Measurements from ENCODE around the gene SEC61A1. TPM values are rescaled to one million over a fixed set of nuclear protein-coding genes. Genes with fewer than 3 reads are reported as not detected.
A peak's percentile ranks its signal among the peaks of the same experiment; 100 is the strongest.

Gene SEC61A1
- total RNA-seq, 1 donor from 2014 or later: 176 TPM

- Mint-ChIP-seq H3K4me1 (ENCODE audit: low read depth) (peaks cover 2% of the 10 kb centered on the region), H3K27ac (no peak overlapping the region), H3K9me3 (ENCODE audit: low read depth) (no peaks in the 10 kb centered on the region), H3K36me3 (ENCODE audit: insufficient read depth) (no peaks in the 10 kb centered on the region), H3K4me3 (ENCODE audit: low read depth) (no peak overlapping the region), H3K27me3 (peaks cover 23% of the 10 kb centered on the region)
- TF ChIP-seq, protein P1, sequence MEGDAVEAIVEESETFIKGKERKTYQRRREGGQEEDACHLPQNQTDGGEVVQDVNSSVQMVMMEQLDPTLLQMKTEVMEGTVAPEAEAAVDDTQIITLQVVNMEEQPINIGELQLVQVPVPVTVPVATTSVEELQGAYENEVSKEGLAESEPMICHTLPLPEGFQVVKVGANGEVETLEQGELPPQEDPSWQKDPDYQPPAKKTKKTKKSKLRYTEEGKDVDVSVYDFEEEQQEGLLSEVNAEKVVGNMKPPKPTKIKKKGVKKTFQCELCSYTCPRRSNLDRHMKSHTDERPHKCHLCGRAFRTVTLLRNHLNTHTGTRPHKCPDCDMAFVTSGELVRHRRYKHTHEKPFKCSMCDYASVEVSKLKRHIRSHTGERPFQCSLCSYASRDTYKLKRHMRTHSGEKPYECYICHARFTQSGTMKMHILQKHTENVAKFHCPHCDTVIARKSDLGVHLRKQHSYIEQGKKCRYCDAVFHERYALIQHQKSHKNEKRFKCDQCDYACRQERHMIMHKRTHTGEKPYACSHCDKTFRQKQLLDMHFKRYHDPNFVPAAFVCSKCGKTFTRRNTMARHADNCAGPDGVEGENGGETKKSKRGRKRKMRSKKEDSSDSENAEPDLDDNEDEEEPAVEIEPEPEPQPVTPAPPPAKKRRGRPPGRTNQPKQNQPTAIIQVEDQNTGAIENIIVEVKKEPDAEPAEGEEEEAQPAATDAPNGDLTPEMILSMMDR (IDR thresholded peaks at IDR 0.05; ENCODE audit: unreplicated experiment): no peak
- no peak for DNase-seq (ENCODE audit: low spot score, unreplicated experiment)
Observed at GRCh38 chr3:128041344-128041743, 10.9 kb upstream of the SEC61A1 start.

DNA sequence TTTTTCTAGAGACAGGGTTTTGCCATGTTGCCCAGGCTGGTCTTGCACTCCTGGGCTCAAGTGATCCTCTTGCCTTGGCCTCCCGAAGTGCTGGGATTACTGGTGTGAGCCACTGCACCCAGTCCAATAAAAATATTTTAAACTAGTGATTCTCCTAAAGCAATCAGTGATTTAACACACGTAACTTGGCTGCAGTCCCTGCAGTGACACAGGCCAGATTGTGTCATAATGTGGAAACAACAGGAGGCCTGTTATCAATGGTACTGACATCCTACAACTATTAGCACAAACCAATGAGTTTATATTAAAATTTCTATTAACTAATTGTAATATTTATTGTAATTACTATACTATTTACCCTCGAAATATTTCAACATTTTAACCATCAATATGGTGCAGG is 1.6 kb upstream of the SEC61A1 start:
- TF ChIP-seq, protein P1 (IDR thresholded peaks at IDR 0.05; ENCODE audit: unreplicated experiment): no peak

GRCh38 chr3:128051459-128051836 is 789 bp upstream of the SEC61A1 start:
- Mint-ChIP-seq H3K27ac (peak overlapping the region; percentile 97), H3K27me3 (peaks cover 7% of the 10 kb centered on the region), H3K4me1 (ENCODE audit: low read depth) (peaks cover 29% of the 10 kb centered on the region), H3K9me3 (ENCODE audit: low read depth) (no peaks in the 10 kb centered on the region), H3K4me3 (ENCODE audit: low read depth) (peak overlapping the region; percentile 88), H3K36me3 (ENCODE audit: insufficient read depth) (peaks cover 7% of the 10 kb centered on the region)
- TF ChIP-seq, protein P1 (IDR thresholded peaks at IDR 0.05; ENCODE audit: unreplicated experiment): no peak
- no peak for DNase-seq (ENCODE audit: low spot score, unreplicated experiment)

More for the DNA sequence above, 1.6 kb upstream of the SEC61A1 start:
- no peak for DNase-seq (ENCODE audit: low spot score, unreplicated experiment)
- Mint-ChIP-seq H3K4me1 (ENCODE audit: low read depth) (peaks cover 29% of the 10 kb centered on the region), H3K27me3 (peaks cover 10% of the 10 kb centered on the region), H3K4me3 (ENCODE audit: low read depth) (no peak overlapping the region), H3K36me3 (ENCODE audit: insufficient read depth) (peaks cover 7% of the 10 kb centered on the region), H3K9me3 (ENCODE audit: low read depth) (no peaks in the 10 kb centered on the region), H3K27ac (no peak overlapping the region)

- Mint-ChIP-seq H3K9me3 (ENCODE audit: low read depth) (no peaks in the 10 kb centered on the region), H3K27ac (peak overlapping the region; percentile 98), H3K27me3 (peaks cover 2% of the 10 kb centered on the region), H3K36me3 (ENCODE audit: insufficient read depth) (peaks cover 8% of the 10 kb centered on the region), H3K4me1 (ENCODE audit: low read depth) (peaks cover 29% of the 10 kb centered on the region), H3K4me3 (ENCODE audit: low read depth) (peak overlapping the region; percentile 88)
- DNase-seq (ENCODE audit: low spot score, unreplicated experiment): no peak
- TF ChIP-seq, protein P1 (IDR thresholded peaks at IDR 0.05; ENCODE audit: unreplicated experiment): no peak
Observed at GRCh38 chr3:128052595-128053351, 536 bp downstream of the SEC61A1 start.

- H3K9me3 Mint-ChIP-seq (ENCODE audit: low read depth): no peaks in the 10 kb centered on the region
- peak overlapping the region; percentile 88 for H3K4me3 Mint-ChIP-seq (ENCODE audit: low read depth)
- H3K36me3 Mint-ChIP-seq (ENCODE audit: insufficient read depth): peaks cover 9% of the 10 kb centered on the region
- H3K27me3 Mint-ChIP-seq: no peaks in the 10 kb centered on the region
- TF ChIP-seq, protein P1 (IDR thresholded peaks at IDR 0.05; ENCODE audit: unreplicated experiment): no peak
- H3K27ac Mint-ChIP-seq: no peak overlapping the region
- DNase-seq (ENCODE audit: low spot score, unreplicated experiment): no peak
- peaks cover 29% of the 10 kb centered on the region for H3K4me1 Mint-ChIP-seq (ENCODE audit: low read depth)
Observed at GRCh38 chr3:128053614-128054013, 1.4 kb downstream of the SEC61A1 start.

Measured in progenitor cell of endocrine pancreas (in vitro differentiated cells).